Fibroblast of mammary gland (primary cell): ENCODE results near the gene CNOT6.
"Not testable (repeated sequence)": the region's sequence is repeated elsewhere in the genome, so short reads cannot be mapped to it uniquely, and the experiment has no call there.

Experiments
- DNase-seq: peaks from one replicate; pipeline ENCODE4 v3.0.0-alpha.2; 2010; ENCODE audit warnings: low read depth
- H3K4me3 ChIP-seq: 2 replicates; pipeline ENCODE4 v1.5.1; 2011; ENCODE audit warnings: low read depth, mild to moderate bottlenecking, low read length, moderate library complexity; ENCODE audit not compliant: control insufficient read depth
- TF ChIP-seq, protein P1 (sequence below): conservative IDR thresholded peaks from 2 replicates; pipeline ENCODE4 v1.5.1; 2011; ENCODE audit warnings: low read depth, low read length, inconsistent platforms; ENCODE audit not compliant: control insufficient read depth, insufficient read depth

CNOT6 gene

DNA sequence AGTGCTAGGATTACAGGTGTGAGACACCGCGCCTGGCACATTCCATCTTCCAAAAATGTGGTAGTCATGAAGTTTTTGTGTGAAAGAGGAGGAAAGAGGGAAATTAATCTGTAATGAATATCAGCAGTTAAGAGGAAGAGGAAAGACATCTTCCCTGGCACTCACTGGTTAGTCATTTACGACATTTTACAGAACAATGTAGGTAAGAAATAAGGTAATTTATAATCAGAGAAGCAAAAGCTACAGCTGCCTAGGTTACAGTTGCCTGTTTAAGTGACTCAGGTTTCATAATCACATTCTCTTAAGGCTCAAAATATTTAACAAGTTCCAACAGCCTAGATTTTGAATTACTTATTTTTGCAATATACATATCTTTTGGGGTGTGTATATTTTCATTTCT, 26.9 kb downstream of the CNOT6 start:
- no peak for DNase-seq

DNA sequence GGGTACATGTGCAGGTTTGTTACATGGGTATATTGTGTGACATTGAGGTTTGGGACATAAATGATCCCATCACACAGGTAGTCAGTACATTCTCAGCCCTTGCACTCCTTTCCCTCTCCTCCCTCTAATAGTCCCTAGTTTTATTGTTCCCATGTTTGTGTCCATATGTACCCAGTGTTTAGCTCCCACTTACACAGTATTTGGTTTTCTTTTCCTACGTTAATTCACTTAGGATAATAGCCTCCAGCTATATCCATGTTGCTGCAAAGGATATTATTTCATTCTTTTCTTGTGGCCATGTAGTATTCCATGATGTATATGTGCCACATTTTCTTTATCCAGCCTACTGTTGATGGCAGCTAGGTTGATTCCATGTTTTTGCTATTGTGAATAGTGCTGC, 27.4 kb downstream of the CNOT6 start:
- TF ChIP-seq, protein P1, sequence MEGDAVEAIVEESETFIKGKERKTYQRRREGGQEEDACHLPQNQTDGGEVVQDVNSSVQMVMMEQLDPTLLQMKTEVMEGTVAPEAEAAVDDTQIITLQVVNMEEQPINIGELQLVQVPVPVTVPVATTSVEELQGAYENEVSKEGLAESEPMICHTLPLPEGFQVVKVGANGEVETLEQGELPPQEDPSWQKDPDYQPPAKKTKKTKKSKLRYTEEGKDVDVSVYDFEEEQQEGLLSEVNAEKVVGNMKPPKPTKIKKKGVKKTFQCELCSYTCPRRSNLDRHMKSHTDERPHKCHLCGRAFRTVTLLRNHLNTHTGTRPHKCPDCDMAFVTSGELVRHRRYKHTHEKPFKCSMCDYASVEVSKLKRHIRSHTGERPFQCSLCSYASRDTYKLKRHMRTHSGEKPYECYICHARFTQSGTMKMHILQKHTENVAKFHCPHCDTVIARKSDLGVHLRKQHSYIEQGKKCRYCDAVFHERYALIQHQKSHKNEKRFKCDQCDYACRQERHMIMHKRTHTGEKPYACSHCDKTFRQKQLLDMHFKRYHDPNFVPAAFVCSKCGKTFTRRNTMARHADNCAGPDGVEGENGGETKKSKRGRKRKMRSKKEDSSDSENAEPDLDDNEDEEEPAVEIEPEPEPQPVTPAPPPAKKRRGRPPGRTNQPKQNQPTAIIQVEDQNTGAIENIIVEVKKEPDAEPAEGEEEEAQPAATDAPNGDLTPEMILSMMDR: no peak
- no peak for DNase-seq
- H3K4me3 ChIP-seq: no peak overlapping the region

More for the DNA sequence above, 26.9 kb downstream of the CNOT6 start:
- no peak overlapping the region for H3K4me3 ChIP-seq
- TF ChIP-seq, protein P1: no peak

DNA sequence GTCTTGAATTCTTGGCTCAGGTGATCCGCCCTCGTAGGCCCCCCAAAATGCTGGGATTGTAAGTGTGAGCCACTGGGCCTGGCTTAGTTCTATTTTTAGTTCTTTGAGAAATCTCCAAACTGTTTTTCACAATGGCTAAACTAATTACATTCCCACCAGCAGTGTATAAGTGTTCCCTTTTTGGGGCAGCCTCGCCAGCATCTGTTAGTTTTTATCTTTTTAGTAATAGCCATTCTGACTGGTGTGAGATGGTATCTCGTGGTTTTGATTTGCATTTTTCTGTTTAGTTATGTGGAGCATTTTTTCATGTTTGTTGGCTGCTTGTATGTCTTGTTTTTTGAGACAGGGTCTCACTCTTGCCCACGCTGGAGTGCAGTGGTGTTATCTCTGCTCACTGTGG, 28.2 kb downstream of the CNOT6 start:
- TF ChIP-seq, protein P1: no peak
- no peak for DNase-seq
- H3K4me3 ChIP-seq: no peak overlapping the region

DNA sequence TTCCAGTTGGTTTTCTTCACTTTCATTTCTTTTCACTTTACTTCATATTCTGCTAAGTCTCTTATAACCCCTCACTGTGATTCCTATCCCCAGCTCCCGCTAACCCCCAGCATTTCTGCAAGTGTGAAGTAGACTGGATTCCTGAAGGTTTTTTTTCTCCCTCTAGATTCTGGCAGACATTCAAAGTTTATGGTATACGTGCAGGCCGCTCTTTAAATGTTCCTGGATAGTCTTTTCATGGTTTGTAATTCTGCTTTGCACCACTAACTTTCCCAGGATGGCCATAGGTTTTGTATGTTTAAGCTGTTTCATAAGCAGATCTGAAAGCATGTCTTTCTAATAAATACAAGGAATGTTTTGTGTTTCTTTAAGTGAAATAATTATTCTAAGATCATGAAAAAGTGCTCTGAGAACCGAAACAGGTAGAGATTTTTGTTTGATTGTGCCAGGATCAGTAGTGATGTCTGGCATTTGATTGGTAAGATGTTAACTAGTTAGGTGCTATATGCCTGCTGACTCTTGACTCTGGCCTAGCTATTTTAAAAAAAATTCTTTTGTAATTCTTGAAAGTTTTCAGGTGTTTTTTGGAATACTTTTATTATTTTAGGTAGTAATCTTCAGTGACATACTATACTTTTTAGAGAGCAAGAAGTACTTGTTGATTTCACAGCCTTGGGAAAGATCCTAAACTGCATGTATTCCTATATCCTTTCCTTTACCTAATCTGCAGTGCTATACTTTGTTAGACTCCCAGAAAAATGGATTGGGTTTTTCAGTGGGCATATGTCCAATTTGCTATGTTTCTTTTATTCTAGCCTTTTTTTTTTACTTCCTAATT, 29.7 kb downstream of the CNOT6 start:
- TF ChIP-seq, protein P1: no peak
- DNase-seq: no peak
- no peak overlapping the region for H3K4me3 ChIP-seq

DNA sequence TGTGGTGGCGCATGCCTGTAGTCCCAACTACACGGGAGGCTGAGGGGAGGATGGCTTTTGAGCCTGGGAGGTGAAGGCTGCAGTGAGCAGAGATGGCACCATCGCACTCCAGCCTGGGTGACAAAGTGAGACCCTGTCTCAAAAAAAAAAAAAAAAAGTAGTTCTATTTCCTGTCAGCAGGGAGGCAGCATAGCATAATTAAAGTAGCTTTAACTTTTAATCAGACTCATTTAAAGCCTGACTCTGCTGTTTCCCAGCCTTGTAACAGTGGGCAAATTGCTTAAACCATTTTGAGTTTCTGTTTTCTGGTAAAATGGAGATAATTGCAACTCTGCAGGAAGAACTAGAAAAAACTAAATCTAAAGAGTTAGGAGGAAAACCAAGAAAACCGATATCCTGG, 31.2 kb downstream of the CNOT6 start:
- DNase-seq: no peak
- no peak overlapping the region for H3K4me3 ChIP-seq
- TF ChIP-seq, protein P1: no peak

DNA sequence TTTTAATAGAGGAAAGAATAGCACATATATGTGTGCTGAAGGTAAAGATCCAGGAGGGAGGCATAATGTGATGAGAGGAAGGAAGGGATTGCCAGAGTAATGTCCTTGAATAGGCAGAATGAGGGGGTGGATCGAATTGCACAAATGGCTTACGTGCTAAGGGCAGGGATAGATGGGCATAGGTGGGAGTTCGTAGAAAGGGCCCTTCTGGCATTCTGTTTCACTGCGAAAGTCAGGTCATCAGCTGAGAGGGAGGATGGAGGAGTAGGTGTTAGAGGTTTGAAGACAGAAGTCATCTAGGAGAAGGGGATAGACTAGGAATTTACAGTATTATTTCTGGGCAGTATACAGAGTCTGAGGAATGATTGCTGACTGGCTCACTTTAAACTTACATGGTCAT, 32.1 kb downstream of the CNOT6 start:
- DNase-seq: peak; percentile 5
- no peak overlapping the region for H3K4me3 ChIP-seq
- TF ChIP-seq, protein P1: no peak

DNA sequence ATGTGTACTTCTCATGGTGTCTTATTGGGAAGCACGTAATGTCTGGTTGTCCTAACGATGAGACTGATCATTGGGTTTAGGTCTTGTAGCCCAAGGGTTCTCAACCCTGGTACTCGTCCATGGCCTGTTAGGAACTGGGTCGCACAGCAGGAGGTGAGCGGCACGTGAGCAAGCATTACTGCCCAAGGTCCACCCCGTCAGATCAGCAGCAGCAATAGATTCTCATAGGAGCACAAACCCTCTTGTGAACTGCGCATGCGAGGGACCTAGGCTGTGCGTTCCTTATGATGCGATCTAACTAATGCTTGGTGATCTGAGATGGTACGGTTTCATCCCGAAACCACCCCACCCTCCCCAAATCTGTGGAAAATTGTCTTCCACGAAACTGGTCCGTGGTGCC, 33.5 kb downstream of the CNOT6 start:
- H3K4me3 ChIP-seq: no peak overlapping the region
- TF ChIP-seq, protein P1: no peak
- no peak for DNase-seq

DNA sequence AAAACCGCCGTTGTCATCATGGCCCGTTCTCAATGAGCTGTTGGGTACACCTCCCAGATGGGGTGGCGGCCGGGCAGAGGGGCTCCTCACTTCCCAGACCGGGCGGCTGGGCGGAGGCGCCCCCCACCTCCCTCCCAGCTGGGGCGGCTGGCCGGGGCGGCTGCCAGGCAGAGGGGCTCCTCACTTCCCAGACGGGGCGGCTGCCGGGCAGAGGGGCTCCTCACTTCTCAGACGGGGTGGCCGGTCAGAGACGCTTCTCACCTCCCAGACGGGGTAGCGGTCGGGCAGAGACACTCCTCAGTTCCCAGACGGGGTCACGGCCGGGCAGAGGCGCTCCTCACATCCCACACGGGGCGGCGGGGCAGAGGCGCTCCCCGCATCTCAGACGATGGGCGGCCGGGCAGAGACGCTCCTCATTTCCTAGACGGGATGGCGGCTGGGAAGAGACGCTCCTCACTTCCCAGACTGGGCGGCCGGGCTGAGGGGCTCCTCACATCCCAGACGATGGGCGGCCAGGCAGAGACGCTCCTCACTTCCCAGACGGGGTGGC, 36.9 kb downstream of the CNOT6 start:
- H3K4me3 ChIP-seq, DNase-seq: not testable (repeated sequence)
